Adipose tissue (tissue), 3 donors: ENCODE measurements around the gene LTA. TPM values are rescaled to one million over a fixed set of nuclear protein-coding genes. Genes with fewer than 3 reads are reported as not detected.
"Not testable (repeated sequence)": the region's sequence is repeated elsewhere in the genome, so short reads cannot be mapped to it uniquely, and the experiment has no call there.

Experiments used
- H3K27ac ChIP-seq: one replicate; pipeline ENCODE4 v1.5.1; 2013; ENCODE audit warnings: low read depth, low read length
- WGBS, 3 donors: extraction: QIAGEN DNeasy Blood & Tissue Kit; methylation state at CpG; one replicate each; pipeline ENCODE4 v1.1.7; 2013; 5-methylcytosine and 5-hydroxymethylcytosine counted together
- polyA plus RNA-seq, 3 donors: library from polyadenylated mRNA; stranded (reverse); fragments of 200-250 nt; gene quantifications; one replicate each; pipeline ENCODE4 v1.2.3, GENCODE V29; 2013
- donor health status: healthy with polysubstance abuse.
- donor health status: Bipolar disorder and iron deficiency.
- donor health status: healthy.

Gene LTA
- polyA plus RNA-seq, 3 donors, result 0.08 to 0.21 TPM; not detected in 1

- no peak overlapping the region for H3K27ac ChIP-seq
- 27 to 34% (median 30%) methylated on average over 11 of the region's 11 CpGs for WGBS, 3 donors
Observed at GRCh38 chr6:31580438-31580740, 8.3 kb downstream of the LTA start.

GRCh38 chr6:31580807-31581433 lies 8.8 kb downstream of the LTA start:
- 0% methylated on average over 56 to 62 of the region's 62 CpGs for WGBS, 3 donors

GRCh38 chr6:31581434-31582229 lies 9.5 kb downstream of the LTA start:
- H3K27ac ChIP-seq, result no peak overlapping the region
- WGBS, 3 donors, result 17 to 21% (median 20%) methylated on average over 21 of the region's 21 CpGs

More at GRCh38 chr6:31580807-31581433, 8.8 kb downstream of the LTA start:
- H3K27ac ChIP-seq, result no peak overlapping the region

GRCh38 chr6:31582230-31582643 lies 10.1 kb downstream of the LTA start, which contains the start of gene LTB:
Gene LTB, minus strand, starts transcription at chr6:31582424. Its CDS starts 7 bp downstream, at chr6:31582417.
- WGBS, 3 donors, result 36 to 57% (median 50%) methylated on average over 2 to 3 of the region's 3 CpGs
- no peak within 1 kb of the TSS for H3K27ac ChIP-seq

- H3K27ac ChIP-seq, result no peak overlapping the region
- 58 to 64% (median 62%) methylated on average over 2 of the region's 2 CpGs for WGBS, 3 donors
Observed at GRCh38 chr6:31585491-31585890, 13.4 kb downstream of the LTA start.

GRCh38 chr6:31586008-31586407 lies 13.9 kb downstream of the LTA start, which contains the start of gene LST1:
Gene LST1, plus strand, starts transcription at chr6:31586277. Its CDS starts 1,023 bp downstream, at chr6:31587300.
- H3K27ac ChIP-seq, result peak within 1 kb of the TSS; percentile 17
- 29 to 50% (median 35%) methylated on average over 1 of the region's 1 CpG for WGBS, 3 donors

- 43 to 46% (median 46%) methylated on average over 8 to 9 of the region's 9 CpGs for WGBS, 3 donors
- H3K27ac ChIP-seq, result peak overlapping the region; percentile 17
Observed at GRCh38 chr6:31586599-31587281, 14.7 kb downstream of the LTA start.

- H3K27ac ChIP-seq, result no peak overlapping the region
- 50 to 58% (median 57%) methylated on average over 12 of the region's 12 CpGs for WGBS, 3 donors
Observed at GRCh38 chr6:31587791-31588777, 16.0 kb downstream of the LTA start.

GRCh38 chr6:31588871-31589650 lies 17.0 kb downstream of the LTA start:
- H3K27ac ChIP-seq, result no peak overlapping the region
- WGBS, 3 donors, result 47 to 55% (median 49%) methylated on average over 9 of the region's 9 CpGs

GRCh38 chr6:31590691-31591090 lies 18.6 kb downstream of the LTA start:
- 74 to 88% (median 83%) methylated on average over 5 of the region's 5 CpGs for WGBS, 3 donors
- H3K27ac ChIP-seq, result not testable (repeated sequence)

- no peak overlapping the region for H3K27ac ChIP-seq
- 86 to 94% (median 88%) methylated on average over 7 of the region's 7 CpGs for WGBS, 3 donors
Observed at GRCh38 chr6:31592396-31592771, 20.3 kb downstream of the LTA start.

GRCh38 chr6:31597006-31597405 lies 24.9 kb downstream of the LTA start:
- 22 to 33% (median 23%) methylated on average over 2 of the region's 2 CpGs for WGBS, 3 donors
- H3K27ac ChIP-seq, result no peak overlapping the region

- H3K27ac ChIP-seq, result no peak overlapping the region
- 70 to 90% (median 81%) methylated on average over 1 of the region's 1 CpG for WGBS, 3 donors
Observed at GRCh38 chr6:31607317-31607716, 35.2 kb downstream of the LTA start.

GRCh38 chr6:31609519-31610406 lies 37.7 kb downstream of the LTA start:
- WGBS, 3 donors, result 74% methylated on average over 8 of the region's 8 CpGs
- H3K27ac ChIP-seq, result no peak overlapping the region

- H3K27ac ChIP-seq, result no peak overlapping the region
Observed at GRCh38 chr6:31610968-31611367, 38.9 kb downstream of the LTA start.

GRCh38 chr6:31614075-31614619 lies 42.1 kb downstream of the LTA start:
- no peak overlapping the region for H3K27ac ChIP-seq
- WGBS, 3 donors, result 51 to 87% (median 60%) methylated on average over 8 of the region's 8 CpGs

More at GRCh38 chr6:31610968-31611367, 38.9 kb downstream of the LTA start:
- WGBS, 3 donors, result 57 to 83% (median 75%) methylated on average over 4 of the region's 4 CpGs
